B cell (primary cell): ENCODE results near the gene PCBP3. TPM values are rescaled to one million over a fixed set of nuclear protein-coding genes. Genes with fewer than 3 reads are reported as not detected.

Experiments
- ATAC-seq: fragments of 200-7000 bp; cut with Tn5 transposase; one replicate; pipeline ENCODE4 v1.10.0; 2021; ENCODE audit warnings: low read depth, mild to moderate bottlenecking, moderate number of reproducible peaks, moderate library complexity
- CTCF ChIA-PET: fragments of 350-600 bp; sonication (Branson Sonifier 250); formaldehyde crosslinking; loops from one replicate; lab custom pipeline; 2021; ENCODE audit warnings: antibody characterized with exemption, inconsistent platforms; lab: Charles Lee
- POLR2A ChIA-PET: fragments of 350-600 bp; sonication (Branson Sonifier 250); formaldehyde crosslinking; loops from one replicate; lab custom pipeline; 2021; ENCODE audit warnings: antibody characterized with exemption; lab: Charles Lee
- DNase-seq: peaks from one replicate; pipeline ENCODE4 v3.0.0; 2013
- H2AFZ ChIP-seq: 2 replicates; pipeline ENCODE4 v1.6.1; 2012; ENCODE audit warnings: mild to moderate bottlenecking, low read depth, low read length; ENCODE audit not compliant: insufficient read depth, poor library complexity, severe bottlenecking
- H3K27ac ChIP-seq, 2 donors: 1 replicate in 1 of 2; 2 replicates in 1 of 2; pipeline ENCODE4 v1.5.1; 2012 to 2013; ENCODE audit warnings: low read length in 2 of 2, mild to moderate bottlenecking in 2 of 2, moderate library complexity in 1 of 2
- H3K27me3 ChIP-seq, 4 experiments: fragments of 200-600 bp in 1 of 4; sonication (generic) in 1 of 4; replicated peaks in 1 of 4; 1 replicate in 2 of 4; 2 replicates in 2 of 4; pipeline versions ENCODE4 v1.6.1 to v1.7.0; 2013 to 2016; ENCODE audit warnings: low read length in 3 of 4, mild to moderate bottlenecking in 2 of 4, mixed read lengths in 1 of 4, moderate library complexity in 1 of 4; ENCODE audit not compliant: insufficient read depth in 4 of 4, control insufficient read depth in 3 of 4; ENCODE audit errors: control extremely low read depth in 1 of 4
- H3K36me3 ChIP-seq, 2 experiments: replicated peaks in 1 of 2; 1 replicate in 1 of 2; 2 replicates in 1 of 2; pipeline versions ENCODE4 v1.6.1 to v1.7.1; 2013; ENCODE audit warnings: low read length in 1 of 2; ENCODE audit not compliant: insufficient read depth in 2 of 2, control insufficient read depth in 1 of 2; ENCODE audit errors: control extremely low read depth in 1 of 2, extremely low read depth in 1 of 2
- H3K4me1 ChIP-seq, 2 donors: fragments of 200-600 bp in 1 of 2; sonication (generic) in 1 of 2; 1 replicate in 1 of 2; 2 replicates in 1 of 2; pipeline versions ENCODE4 v1.5.1 to v1.6.1; 2013 to 2017; ENCODE audit warnings: low read length in 2 of 2; ENCODE audit not compliant: control insufficient read depth in 2 of 2, insufficient read depth in 2 of 2
- H3K4me2 ChIP-seq: replicated peaks from 2 replicates; pipeline ENCODE3; 2012; ENCODE audit warnings: mild to moderate bottlenecking, low read depth, low read length; ENCODE audit not compliant: poor library complexity, severe bottlenecking
- H3K4me3 ChIP-seq, 5 experiments: fragments of 200-600 bp in 1 of 5; sonication (generic) in 1 of 5; 1 replicate in 3 of 5; 2 replicates in 2 of 5; pipeline versions ENCODE4 v1.5.1 to v1.7.0; 2011 to 2016; ENCODE audit warnings: low read length in 4 of 5, mild to moderate bottlenecking in 4 of 5, low read depth in 2 of 5, control low read depth in 1 of 5, moderate library complexity in 1 of 5; ENCODE audit not compliant: insufficient read depth in 1 of 5; ENCODE audit errors: control extremely low read depth in 1 of 5, extremely low read depth in 1 of 5
- H3K79me2 ChIP-seq: fragments of 200-600 bp; sonication (generic); one replicate; pipeline ENCODE4 v1.6.0; 2016; ENCODE audit warnings: low read length; ENCODE audit not compliant: control insufficient read depth, insufficient read depth
- H3K9ac ChIP-seq: fragments of 200-600 bp; sonication (generic); 2 replicates; pipeline ENCODE4 v1.6.1; 2017; ENCODE audit warnings: mild to moderate bottlenecking, low read length, moderate library complexity
- H3K9me3 ChIP-seq, 3 donors: one replicate each; pipeline versions ENCODE4 v1.6.1 to v1.7.1; 2013; ENCODE audit warnings: low read length in 2 of 3; ENCODE audit not compliant: control insufficient read depth in 2 of 3, insufficient read depth in 1 of 3; ENCODE audit errors: control extremely low read depth in 1 of 3
- H4K20me1 ChIP-seq: 2 replicates; pipeline ENCODE4 v1.6.0; 2012; ENCODE audit warnings: mild to moderate bottlenecking, low read length; ENCODE audit not compliant: insufficient read depth, control insufficient read depth, poor library complexity, severe bottlenecking
- H3K27ac Mint-ChIP-seq: one replicate; pipeline ENCODE4 v1.8.0; 2021; ENCODE audit warnings: mixed read lengths
- H3K27me3 Mint-ChIP-seq: one replicate; pipeline ENCODE4 v1.8.0; 2021; ENCODE audit warnings: mixed read lengths
- H3K4me1 Mint-ChIP-seq: one replicate; pipeline ENCODE4 v1.8.0; 2021; ENCODE audit warnings: mixed read lengths
- H3K4me3 Mint-ChIP-seq: one replicate; pipeline ENCODE4 v1.8.0; 2021; ENCODE audit warnings: mixed read lengths
- H3K9me3 Mint-ChIP-seq: one replicate; pipeline ENCODE4 v1.8.0; 2022; ENCODE audit warnings: mixed read lengths; ENCODE audit not compliant: insufficient read depth
- CTCF ChIP-seq: fragments of 200-600 bp; IDR thresholded peaks from one replicate; pipeline ENCODE4 v1.8.0; 2022; ENCODE audit warnings: antibody characterized with exemption, mild to moderate bottlenecking
- EZH2 ChIP-seq: IDR thresholded peaks from 2 replicates; pipeline ENCODE4 v1.6.1; 2012; ENCODE audit warnings: borderline replicate concordance, low read depth, mild to moderate bottlenecking, moderate library complexity, low read length; ENCODE audit not compliant: insufficient read depth, poor library complexity, severe bottlenecking
- WGBS: methylation state at CpG from one replicate; pipeline ENCODE4 v1.1.5; 2013; ENCODE audit warnings: missing lambda C conversion rate; ENCODE audit not compliant: insufficient coverage; 5-methylcytosine and 5-hydroxymethylcytosine counted together
- intact Hi-C: fragments of 100-400 bp; cut with micrococcal nuclease; formaldehyde crosslinking; loops from one replicate; pipeline ENCODE4 v1.10.0; 2022
- polyA plus RNA-seq: library from polyadenylated mRNA; depleted of rRNA; stranded (reverse); fragments of >200 nt; gene quantifications from 2 replicates; pipeline ENCODE4 v1.2.3, GENCODE V29; 2012
- total RNA-seq, 2 donors: library from RNA; stranded (reverse); fragments of 120-200 nt in 1 of 2; gene quantifications; 1 replicate in 1 of 2; 2 replicates in 1 of 2; pipeline versions ENCODE4 v1.2.3 to v1.2.4, GENCODE V29; 2013 to 2022

The PCBP3 gene
- total and polyA plus RNA-seq, 2 donors (not counting 1 experiment from before 2014, with no cell fraction given), result 0.45 to 2.7 TPM

- Histone ChIP-seq H4K20me1 (no peaks in the 10 kb centered on the region), H3K36me3 (no peaks in the 10 kb centered on the region), H3K4me3 (no peak overlapping the region), H3K4me1 (no peaks in the 10 kb centered on the region), H3K27ac (no peak overlapping the region), H3K4me2 (no peak overlapping the region), H3K9ac (no peak overlapping the region), H3K9me3 (peaks cover 0 to 27% (median 0%) of the 10 kb centered on the region in 3 donors), H3K27me3 (no peaks in the 10 kb centered on the region), H3K79me2 (no peaks in the 10 kb centered on the region), H2AFZ (no peak overlapping the region)
- Mint-ChIP-seq H3K9me3 (no peaks in the 10 kb centered on the region), H3K27me3 (peaks cover 8% of the 10 kb centered on the region), H3K4me3 (no peak overlapping the region), H3K4me1 (no peaks in the 10 kb centered on the region), H3K27ac (no peak overlapping the region)
- intact Hi-C loops, result no loop called here
- 90% methylated on average over 11 of the region's 11 CpGs for WGBS
- ChIA-PET CTCF (no interaction called here), POLR2A (no interaction called here)
- DNase-seq (no peak), ATAC-seq (no peak)
- no peak for TF ChIP-seq CTCF
- TF ChIP-seq EZH2, result no peak
Observed at GRCh38 chr21:45929449-45929848, 285.9 kb downstream of the PCBP3 start.

- Mint-ChIP-seq H3K4me1 (no peaks in the 10 kb centered on the region), H3K27me3 (peaks cover 8% of the 10 kb centered on the region), H3K27ac (no peak overlapping the region), H3K9me3 (no peaks in the 10 kb centered on the region), H3K4me3 (no peak overlapping the region)
- no peaks in the 10 kb centered on the region for H4K20me1 ChIP-seq
- no peak overlapping the region for H2AFZ ChIP-seq
- no peak overlapping the region for H3K9ac ChIP-seq
- intact Hi-C loops, result no loop called here
- CTCF ChIA-PET, result no interaction called here
- no peak for ATAC-seq
- H3K27me3 ChIP-seq, result no peaks in the 10 kb centered on the region
- no peaks in the 10 kb centered on the region for H3K79me2 ChIP-seq
- H3K4me3 ChIP-seq, result no peak overlapping the region
- H3K4me1 ChIP-seq, result no peaks in the 10 kb centered on the region
- no peak for DNase-seq
- no peak overlapping the region for H3K4me2 ChIP-seq
- no peak overlapping the region for H3K27ac ChIP-seq
- POLR2A ChIA-PET, result no interaction called here
- no peaks in the 10 kb centered on the region for H3K36me3 ChIP-seq
- H3K9me3 ChIP-seq, result peaks cover 0 to 36% (median 4%) of the 10 kb centered on the region in 3 donors
- WGBS, result 91% methylated on average over 16 of the region's 16 CpGs
- TF ChIP-seq EZH2, result no peak
- TF ChIP-seq CTCF, result no peak
Observed at GRCh38 chr21:45930231-45930760, 286.8 kb downstream of the PCBP3 start.
